ENCODE measurements around the gene PCBP3.
"Not testable (repeated sequence)": the region's sequence is repeated elsewhere in the genome, so short reads cannot be mapped to it uniquely, and the experiment has no call there.

PCBP3 gene

GRCh38 chr21:45845770-45846090 lies 202.2 kb downstream of the PCBP3 start:
- DNase-seq (ENCODE audit: low spot score), result no peak

- no peak for DNase-seq (ENCODE audit: low spot score)
Observed at GRCh38 chr21:45846373-45847160, 203.0 kb downstream of the PCBP3 start.

GRCh38 chr21:45847870-45848269 lies 204.3 kb downstream of the PCBP3 start:
- no peak for DNase-seq (ENCODE audit: low spot score)

- no peak for DNase-seq (ENCODE audit: low spot score)
Observed at GRCh38 chr21:45848331-45848730, 204.8 kb downstream of the PCBP3 start.

- DNase-seq (ENCODE audit: low spot score), result no peak
Observed at GRCh38 chr21:45848805-45849204, 205.3 kb downstream of the PCBP3 start.

- no peak for DNase-seq (ENCODE audit: low spot score)
Observed at GRCh38 chr21:45849651-45850050, 206.1 kb downstream of the PCBP3 start.

- no peak for DNase-seq (ENCODE audit: low spot score)
Observed at GRCh38 chr21:45850181-45850580, 206.7 kb downstream of the PCBP3 start.

- not testable (repeated sequence) for DNase-seq (ENCODE audit: low spot score)
Observed at GRCh38 chr21:45852386-45852785, 208.9 kb downstream of the PCBP3 start.

- no peak for DNase-seq (ENCODE audit: low spot score)
Observed at GRCh38 chr21:45852886-45853400, 209.4 kb downstream of the PCBP3 start.

- no peak for DNase-seq (ENCODE audit: low spot score)
Observed at GRCh38 chr21:45853703-45854342, 210.3 kb downstream of the PCBP3 start.

- DNase-seq (ENCODE audit: low spot score), result no peak
Observed at GRCh38 chr21:45854690-45855247, 211.2 kb downstream of the PCBP3 start.

- no peak for DNase-seq (ENCODE audit: low spot score)
Observed at GRCh38 chr21:45855248-45855811, 211.8 kb downstream of the PCBP3 start.

- DNase-seq (ENCODE audit: low spot score), result no peak
Observed at GRCh38 chr21:45856442-45856841, 212.9 kb downstream of the PCBP3 start.

- DNase-seq (ENCODE audit: low spot score), result no peak
Observed at GRCh38 chr21:45856906-45857305, 213.4 kb downstream of the PCBP3 start.

GRCh38 chr21:45857761-45858160 lies 214.2 kb downstream of the PCBP3 start:
- DNase-seq (ENCODE audit: low spot score), result no peak

GRCh38 chr21:45858180-45858579 lies 214.7 kb downstream of the PCBP3 start:
- no peak for DNase-seq (ENCODE audit: low spot score)

- no peak for DNase-seq (ENCODE audit: low spot score)
Observed at GRCh38 chr21:45859041-45859761, 215.7 kb downstream of the PCBP3 start.

GRCh38 chr21:45859762-45860357 lies 216.3 kb downstream of the PCBP3 start:
- DNase-seq (ENCODE audit: low spot score), result no peak

GRCh38 chr21:45860493-45861155 lies 217.1 kb downstream of the PCBP3 start:
- no peak for DNase-seq (ENCODE audit: low spot score)

GRCh38 chr21:45861156-45861870 lies 217.8 kb downstream of the PCBP3 start:
- no peak for DNase-seq (ENCODE audit: low spot score)
